ENCODE data around the gene TTYH1. TPM values are rescaled to one million over a fixed set of nuclear protein-coding genes. Genes with fewer than 3 reads are reported as not detected.

The TTYH1 gene
- total RNA-seq, 1 donor from 2014 or later: not detected

DNA sequence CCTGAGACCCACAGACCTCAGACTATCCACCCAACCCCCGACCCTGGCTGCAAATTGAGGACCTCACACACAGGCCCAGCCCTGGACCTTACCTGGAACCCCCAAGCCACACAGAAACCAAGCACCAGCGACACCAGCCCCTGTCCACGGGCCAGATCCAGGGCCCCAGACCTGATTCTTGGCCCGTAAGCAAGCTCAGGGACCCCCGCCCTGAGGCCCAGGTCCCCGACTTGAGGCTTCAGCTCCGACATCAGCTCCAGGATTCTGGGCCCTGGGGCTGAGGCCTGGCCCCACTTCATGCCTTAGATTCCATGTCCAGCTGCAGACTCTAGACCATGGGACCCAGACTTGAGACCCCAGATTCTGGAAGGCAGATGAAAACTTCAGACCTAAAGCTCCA lies 6.3 kb downstream of the TTYH1 start:
- no peak for DNase-seq (ENCODE audit: low read depth)

DNA sequence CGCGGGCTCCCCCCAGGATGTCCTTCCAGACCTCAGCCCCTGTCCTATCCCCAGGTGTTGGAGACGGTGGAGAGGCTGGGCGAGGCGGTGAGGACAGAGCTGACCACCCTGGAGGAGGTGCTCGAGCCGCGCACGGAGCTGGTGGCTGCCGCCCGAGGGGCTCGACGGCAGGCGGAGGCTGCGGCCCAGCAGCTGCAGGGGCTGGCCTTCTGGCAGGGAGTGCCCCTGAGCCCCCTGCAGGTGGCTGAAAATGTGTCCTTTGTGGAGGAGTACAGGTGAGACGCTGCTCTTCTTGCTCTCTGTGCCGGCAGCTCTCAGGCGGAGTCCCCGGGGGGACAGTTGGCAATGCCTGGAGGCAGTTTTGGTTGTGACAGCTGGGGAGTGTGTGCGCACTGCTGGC lies 6.9 kb downstream of the TTYH1 start:
- no peak for DNase-seq (ENCODE audit: low read depth)

- no peak for DNase-seq (ENCODE audit: low read depth)
Observed at GRCh38 chr19:54424201-54424600, 8.9 kb downstream of the TTYH1 start.

- DNase-seq (ENCODE audit: low read depth): no peak
Observed at GRCh38 chr19:54424660-54425381, 9.6 kb downstream of the TTYH1 start.

GRCh38 chr19:54425382-54425723 lies 10.1 kb downstream of the TTYH1 start:
- DNase-seq (ENCODE audit: low read depth): no peak

DNA sequence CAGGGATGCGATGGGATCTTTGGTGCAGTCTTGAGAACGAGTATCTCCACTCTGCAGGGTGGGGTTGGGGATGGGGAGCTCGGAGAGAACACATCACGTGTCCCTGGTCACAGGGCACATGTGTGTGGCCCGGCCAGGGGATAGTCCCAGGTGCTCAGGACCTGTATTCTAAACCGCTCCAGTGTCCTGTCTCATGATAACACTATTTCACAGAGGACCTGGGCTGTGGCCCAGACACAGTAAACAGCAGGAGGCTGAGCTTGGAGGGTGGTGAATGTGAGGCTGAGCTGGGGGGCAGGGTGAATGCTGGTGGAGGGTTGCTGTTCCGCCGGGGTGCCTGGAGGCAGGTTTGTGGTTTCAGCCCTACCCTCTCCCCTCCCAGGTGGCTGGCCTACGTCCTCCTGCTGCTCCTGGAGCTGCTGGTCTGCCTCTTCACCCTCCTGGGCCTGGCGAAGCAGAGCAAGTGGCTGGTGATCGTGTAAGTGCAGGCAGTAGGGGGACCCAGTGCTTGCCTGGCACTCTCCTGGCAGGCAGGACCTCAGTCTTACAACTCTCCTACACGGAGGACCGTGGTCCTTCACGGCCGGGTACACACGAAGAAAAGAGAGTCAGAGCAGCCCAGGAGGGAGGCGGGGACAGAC lies 11.1 kb downstream of the TTYH1 start:
- DNase-seq (ENCODE audit: low read depth): no peak

DNA sequence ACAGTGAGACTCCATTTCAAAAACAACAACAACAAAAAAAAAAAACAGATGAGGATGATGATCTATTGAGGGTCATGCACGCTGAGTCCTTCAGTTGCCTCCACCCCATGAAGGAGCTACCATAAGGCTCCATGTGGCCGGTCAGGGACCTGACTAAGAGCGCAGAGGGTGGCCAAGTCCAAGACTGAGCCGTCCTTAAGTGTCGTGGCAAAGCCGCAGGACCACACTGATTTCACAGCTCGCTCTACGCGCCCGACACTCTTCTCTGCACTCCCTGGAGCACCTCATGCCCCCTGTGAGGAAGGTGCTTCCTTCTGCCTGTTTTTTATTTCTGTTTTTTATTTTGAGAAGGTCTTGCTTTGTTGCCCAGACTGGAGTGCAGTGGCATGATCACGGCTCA lies 12.3 kb downstream of the TTYH1 start:
- no peak for DNase-seq (ENCODE audit: low read depth)

DNA sequence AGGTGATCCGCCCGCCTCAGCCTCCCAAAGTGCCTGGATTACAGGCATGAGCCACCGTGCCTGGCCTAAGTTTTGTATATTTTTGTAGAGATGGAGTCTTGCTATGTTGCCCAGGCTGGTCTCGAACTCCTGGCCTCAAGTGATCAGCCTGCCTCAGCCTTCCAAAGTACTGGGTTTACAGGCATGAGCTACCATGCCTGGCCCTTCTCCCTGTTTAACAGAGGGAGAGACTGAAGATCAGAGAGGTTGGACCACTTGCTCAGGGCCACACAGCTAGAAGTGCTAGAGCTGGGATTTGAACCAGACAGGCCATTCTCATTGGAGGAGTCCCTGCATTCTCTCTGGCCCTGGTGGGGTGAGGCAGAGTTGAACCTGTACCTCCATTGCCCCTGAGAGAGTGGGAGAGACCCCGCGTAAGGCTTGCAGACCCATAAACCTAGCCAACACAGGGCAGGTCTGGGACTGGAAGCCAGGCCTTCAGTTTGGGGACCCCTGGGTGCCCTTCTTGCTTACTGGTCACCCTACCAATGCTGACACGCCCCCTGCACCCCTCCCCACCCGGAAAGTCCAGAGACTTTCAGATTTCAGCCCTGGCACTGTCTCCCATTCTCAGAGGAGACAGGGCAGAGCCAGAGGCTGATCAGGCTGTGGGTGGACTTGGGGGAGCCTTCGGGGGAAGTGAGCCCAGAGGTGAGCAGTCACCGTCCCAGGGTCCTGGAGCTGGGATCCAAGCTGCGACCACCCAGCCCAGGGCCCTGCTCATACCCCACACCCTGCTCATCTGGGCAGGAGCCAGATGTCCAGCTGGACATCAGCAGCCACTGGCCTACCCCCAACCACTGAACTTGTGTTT lies 13.3 kb downstream of the TTYH1 start:
- DNase-seq (ENCODE audit: low read depth): no peak

DNA sequence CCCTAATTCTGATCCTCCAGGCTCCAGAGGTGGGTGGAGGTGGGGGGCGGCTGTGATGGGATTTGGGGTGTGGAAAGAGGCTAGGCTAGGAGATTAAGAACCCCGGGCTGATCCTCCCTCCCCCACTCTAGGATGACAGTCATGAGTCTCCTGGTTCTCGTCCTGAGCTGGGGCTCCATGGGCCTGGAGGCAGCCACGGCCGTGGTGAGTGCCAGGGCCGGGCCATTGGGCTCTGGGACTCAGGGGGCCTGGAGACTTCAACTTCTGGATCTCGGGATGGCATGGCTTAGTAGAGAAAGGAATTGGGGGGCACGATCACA lies 13.9 kb downstream of the TTYH1 start:
- DNase-seq (ENCODE audit: low read depth): no peak

DNA sequence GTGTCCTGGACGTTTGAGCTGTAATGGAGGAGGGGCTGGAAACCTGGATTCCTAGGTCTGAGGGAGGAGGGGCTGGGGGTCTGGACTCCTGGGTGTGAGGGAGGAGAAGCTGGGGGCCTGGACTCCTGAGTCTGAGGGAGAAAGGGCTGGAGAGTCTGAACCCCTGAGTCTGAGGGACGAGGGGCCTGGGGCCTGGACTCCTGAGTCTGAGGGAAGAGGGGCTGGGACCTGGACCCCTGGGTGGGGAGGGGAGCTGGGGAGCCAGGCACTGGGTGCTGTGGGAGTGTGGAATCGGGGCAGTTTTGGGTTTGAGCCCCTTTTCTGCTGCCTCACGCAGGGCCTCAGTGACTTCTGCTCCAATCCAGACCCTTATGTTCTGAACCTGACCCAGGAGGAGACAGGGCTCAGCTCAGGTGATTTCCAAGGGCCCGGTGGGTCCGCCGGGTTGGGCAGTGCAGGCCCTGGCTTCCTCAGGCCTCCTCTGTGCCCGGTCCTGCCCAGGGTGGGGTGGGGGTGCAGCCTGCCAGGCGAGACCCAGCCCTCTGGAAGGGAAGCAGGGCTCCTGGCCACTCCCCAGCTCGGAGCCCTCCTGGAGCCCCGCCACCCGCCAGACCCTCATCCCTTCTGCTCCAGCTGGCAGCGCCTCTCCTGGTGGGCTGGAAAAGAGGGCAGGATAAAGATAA lies 14.4 kb downstream of the TTYH1 start:
- no peak for DNase-seq (ENCODE audit: low read depth)

DNA sequence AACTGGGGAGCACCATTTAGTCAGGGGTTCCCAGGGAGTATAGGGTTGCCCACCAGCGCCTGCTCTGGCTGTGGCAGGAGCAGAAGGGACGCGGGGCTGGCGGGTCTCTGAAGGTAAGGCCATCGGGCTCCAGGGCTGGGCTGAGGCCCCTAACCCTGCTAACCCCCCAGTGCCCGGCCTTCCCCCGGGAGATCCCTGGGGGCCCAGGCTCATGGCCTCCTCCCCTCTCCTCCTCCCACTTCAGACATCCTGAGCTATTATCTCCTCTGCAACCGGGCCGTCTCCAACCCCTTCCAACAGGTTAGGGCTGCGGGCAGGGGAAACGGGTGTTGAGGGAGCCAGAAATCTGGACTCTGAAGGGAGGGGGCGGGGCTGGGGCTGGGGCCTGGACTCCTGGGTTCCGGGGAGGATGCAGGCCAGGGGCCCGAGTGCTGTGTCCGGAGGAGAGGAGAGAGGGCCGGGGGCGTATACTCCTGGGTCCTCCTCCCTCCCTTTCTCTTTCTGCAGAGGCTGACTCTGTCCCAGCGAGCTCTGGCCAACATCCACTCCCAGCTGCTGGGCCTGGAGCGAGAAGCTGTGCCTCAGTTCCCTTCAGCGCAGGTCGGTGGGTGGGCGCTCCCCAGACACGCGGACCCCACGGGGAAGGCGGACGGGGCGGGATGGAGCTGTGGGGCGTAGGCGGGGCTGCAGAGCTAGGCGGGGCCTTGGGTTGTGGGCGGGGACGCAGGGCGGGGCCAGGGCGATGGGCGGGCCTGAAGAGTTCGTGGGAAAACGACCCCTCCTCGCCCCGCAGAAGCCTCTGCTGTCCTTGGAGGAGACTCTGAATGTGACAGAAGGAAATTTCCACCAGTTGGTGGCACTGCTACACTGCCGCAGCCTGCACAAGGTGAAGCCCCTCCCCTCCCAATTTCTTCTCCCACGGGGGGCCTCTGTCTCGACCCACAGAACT lies 15.3 kb downstream of the TTYH1 start:
- peak; percentile 11 for DNase-seq (ENCODE audit: low read depth)

GRCh38 chr19:54431255-54431838 lies 16.1 kb downstream of the TTYH1 start:
- peak; percentile 31 for DNase-seq (ENCODE audit: low read depth)

- DNase-seq (ENCODE audit: low read depth): no peak
Observed at GRCh38 chr19:54432144-54432738, 17.0 kb downstream of the TTYH1 start.

DNA sequence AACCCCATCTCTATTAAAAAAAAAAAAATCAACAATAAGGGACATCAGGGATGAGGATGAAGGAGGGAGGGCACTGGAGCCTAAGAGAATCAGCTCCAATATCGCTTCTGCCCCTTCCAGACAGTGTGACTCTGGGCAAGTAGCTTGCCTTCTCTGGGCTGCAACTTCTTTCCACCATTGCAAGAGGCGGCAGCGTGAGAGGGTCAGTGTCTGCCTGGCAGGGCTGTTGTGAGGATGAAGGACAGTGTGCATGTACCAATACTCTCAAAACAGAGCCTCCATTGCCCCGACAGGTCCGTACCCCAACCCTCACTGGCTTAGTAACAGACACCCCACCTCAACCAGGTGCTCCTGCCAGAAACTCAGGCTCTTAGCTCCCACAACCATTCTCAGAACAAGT lies 18.4 kb downstream of the TTYH1 start:
- DNase-seq (ENCODE audit: low read depth): no peak

DNA sequence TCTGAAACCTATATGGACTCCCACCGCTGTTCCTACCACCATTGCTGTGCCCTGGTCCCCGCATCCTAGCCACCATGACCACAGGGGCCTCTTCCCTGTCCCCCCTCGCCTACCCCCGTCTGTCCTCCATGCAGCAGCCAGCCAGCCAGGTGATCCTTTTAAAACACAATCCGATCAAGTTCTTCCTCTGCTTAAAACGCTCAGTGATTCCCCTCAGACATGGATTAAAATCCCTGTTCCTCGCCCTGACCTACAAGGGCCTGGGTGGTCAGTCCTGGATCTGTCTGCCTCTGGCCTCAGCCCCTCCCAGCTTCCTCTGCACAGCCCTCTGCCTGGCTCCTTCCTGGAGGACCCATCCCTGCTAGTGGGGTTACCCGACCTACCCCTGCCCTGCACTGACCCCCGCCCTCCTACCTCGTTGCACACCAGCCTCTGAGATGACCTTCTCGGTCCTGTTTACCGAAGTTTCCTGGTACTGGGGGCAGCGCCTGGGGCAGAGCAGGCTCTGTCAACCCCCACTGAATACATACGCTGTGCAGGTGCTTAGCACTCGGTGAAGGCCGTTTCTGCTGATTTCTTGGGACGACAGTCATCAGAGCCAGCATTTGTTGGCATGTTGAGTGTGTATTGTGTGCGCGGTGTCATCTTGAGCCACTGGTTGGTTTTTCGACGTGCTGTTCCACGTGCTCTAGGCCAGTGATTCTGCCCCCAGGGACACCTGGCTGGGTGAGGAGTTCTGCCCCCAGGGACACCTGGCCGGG lies 19.0 kb downstream of the TTYH1 start:
- DNase-seq (ENCODE audit: low read depth): no peak

DNA sequence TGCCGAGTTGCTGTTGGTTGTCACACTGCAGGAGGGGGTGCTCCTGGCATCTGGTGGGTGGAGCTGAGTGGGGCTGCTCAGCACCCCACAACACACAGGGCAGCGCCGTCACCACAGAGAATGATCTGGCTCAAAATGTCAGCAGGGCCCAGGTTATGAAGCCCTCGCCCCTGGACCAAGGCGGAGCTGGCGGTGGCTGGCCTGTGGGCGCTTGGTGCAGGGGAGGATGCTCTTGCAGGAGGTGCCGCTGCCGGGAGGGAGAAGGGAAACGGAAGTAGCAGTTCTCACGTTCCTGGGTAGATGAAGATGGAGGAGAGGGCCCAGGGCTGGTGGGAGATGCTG lies 19.6 kb downstream of the TTYH1 start:
- no peak for DNase-seq (ENCODE audit: low read depth)

DNA sequence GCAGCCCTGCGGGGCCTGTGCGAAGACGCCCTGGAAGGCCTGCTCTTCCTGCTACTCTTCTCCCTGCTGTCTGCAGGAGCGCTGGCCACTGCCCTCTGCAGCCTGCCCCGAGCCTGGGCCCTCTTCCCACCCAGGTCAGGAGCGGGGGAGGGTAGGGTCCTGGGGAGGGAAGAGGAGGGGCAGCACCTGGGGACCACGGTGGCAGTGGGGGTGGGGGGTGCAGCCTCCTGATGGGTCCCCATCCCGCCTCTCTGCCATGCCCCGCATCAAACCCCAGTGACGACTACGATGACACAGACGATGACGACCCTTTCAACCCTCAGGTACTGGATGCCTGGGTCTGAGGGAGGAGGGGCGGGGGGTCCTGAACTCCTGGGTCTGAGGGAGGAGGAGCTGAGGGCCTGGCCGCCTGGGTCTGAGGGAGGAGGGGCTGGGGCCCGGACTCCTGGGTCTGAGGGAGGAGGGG lies 20.3 kb downstream of the TTYH1 start:
- no peak for DNase-seq (ENCODE audit: low read depth)

DNA sequence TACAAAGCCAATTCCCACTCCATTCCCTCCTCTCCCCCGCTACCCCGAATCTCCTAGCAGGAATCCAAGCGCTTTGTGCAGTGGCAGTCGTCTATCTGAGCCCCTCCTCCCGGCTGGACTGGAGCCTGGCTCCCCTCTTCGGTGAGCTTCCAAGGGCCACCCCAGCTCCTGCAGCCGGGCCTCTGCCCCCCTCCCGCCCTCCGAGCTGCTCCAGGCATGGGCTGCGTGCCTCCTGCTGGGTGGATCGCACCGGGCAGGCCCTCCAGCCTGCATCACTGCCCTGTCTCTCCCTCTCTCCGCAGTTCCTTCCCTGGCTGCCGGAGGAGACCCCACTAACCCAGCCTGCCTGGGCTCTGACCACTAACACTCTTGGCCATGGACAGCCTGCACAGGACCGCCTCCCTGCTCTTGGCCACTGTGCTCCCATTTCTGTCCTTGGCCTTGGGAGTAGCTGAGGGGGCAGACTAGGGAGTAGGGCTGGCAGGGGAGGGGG lies 20.8 kb downstream of the TTYH1 start:
- DNase-seq (ENCODE audit: low read depth): no peak

DNA sequence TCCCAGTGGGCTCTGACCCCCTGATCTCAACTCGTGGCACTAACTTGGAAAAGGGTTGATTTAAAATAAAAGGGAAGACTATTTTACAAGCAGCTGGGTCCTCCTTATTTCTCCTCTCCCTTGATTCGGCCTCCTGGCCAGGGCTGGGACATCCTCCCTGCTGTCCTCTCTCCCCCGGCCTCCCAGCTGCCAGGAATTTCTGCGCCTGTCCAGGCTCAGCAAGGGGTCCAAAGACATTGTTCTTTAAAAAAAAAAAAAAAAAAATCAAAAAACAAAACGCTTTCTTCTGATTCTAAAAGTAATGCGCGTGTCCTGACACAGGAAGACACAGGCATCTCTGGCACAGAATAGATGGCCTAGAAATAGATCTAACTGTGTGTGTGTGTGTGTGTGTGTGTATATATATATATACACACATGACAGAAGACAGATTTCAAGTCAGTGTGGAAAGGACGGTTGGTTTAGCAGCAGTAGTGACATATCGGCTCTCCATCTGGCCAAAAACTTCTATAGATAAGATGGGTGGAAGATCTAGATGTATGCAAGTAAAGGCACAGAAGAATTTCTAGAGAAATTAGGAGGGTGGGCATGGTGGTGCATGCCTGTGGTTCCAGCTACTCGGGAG lies 21.5 kb downstream of the TTYH1 start:
- no peak for DNase-seq (ENCODE audit: low read depth)
